K562 (cell line): ENCODE measurements around the gene ELOF1. TPM values are rescaled to one million over a fixed set of nuclear protein-coding genes. Genes with fewer than 3 reads are reported as not detected.

Source experiments
- DIDO1 ChIP-seq: fragments of 450-650 bp; IDR thresholded peaks from 2 replicates; pipeline ENCODE4 v1.6.1; 2016; ENCODE audit warnings: low read depth, missing biosample characterization, missing genetic modification characterization
- E2F1 ChIP-seq: sonication (generic); formaldehyde crosslinking; IDR thresholded peaks from 2 replicates; pipeline ENCODE4 v1.8.1; 2023; ENCODE audit warnings: mild to moderate bottlenecking, missing genetic modification reagents, moderate library complexity
- EHMT2 ChIP-seq: fragments of 450-650 bp; IDR thresholded peaks from 2 replicates; pipeline ENCODE4 v1.6.1; 2018; ENCODE audit warnings: antibody characterized with exemption
- FOXM1 ChIP-seq, 2 experiments: fragments of 450-650 bp in 1 of 2; sonication (generic) in 1 of 2; formaldehyde crosslinking in 1 of 2; IDR thresholded peaks; 2 replicates each; pipeline versions ENCODE4 v1.6.1 to v1.9.0; 2017 to 2022; ENCODE audit warnings: low read depth in 2 of 2, mild to moderate bottlenecking in 2 of 2, missing genetic modification reagents in 1 of 2, moderate library complexity in 1 of 2
- GABPA ChIP-seq: fragments of 200-800 bp; sonication (Bioruptor generic); conservative IDR thresholded peaks from 2 replicates; pipeline ENCODE4 v1.6.1; 2016; ENCODE audit warnings: low read depth, missing genetic modification characterization, missing compliant biosample characterization
- GATA2 ChIP-seq: sonication (generic); formaldehyde crosslinking; IDR thresholded peaks from 2 replicates; pipeline ENCODE4 v1.4.0; 2020; ENCODE audit warnings: mild to moderate bottlenecking, missing genetic modification reagents
- HMGN3 ChIP-seq: IDR thresholded peaks from 2 replicates; pipeline ENCODE4 v1.6.1; 2011; ENCODE audit warnings: borderline replicate concordance, low read depth, mild to moderate bottlenecking, mixed read lengths, low read length; ENCODE audit not compliant: insufficient read length; ENCODE audit errors: extremely low read depth
- HNRNPL ChIP-seq: fragments of 200-400 bp; formaldehyde crosslinking; IDR thresholded peaks from 2 replicates; pipeline ENCODE4 v1.6.1; 2017; ENCODE audit warnings: low read depth, mild to moderate bottlenecking, low read length
- MEIS2 ChIP-seq: fragments of 450-650 bp; IDR thresholded peaks from 2 replicates; pipeline ENCODE4 v1.6.1; 2014; ENCODE audit warnings: mild to moderate bottlenecking; ENCODE audit not compliant: partially characterized antibody
- NFYB ChIP-seq: IDR thresholded peaks from 2 replicates; pipeline ENCODE4 v1.6.1; 2011; ENCODE audit warnings: mild to moderate bottlenecking, moderate library complexity; ENCODE audit not compliant: insufficient read length; ENCODE audit errors: extremely low read depth
- SIN3B ChIP-seq: fragments of 450-650 bp; IDR thresholded peaks from 2 replicates; pipeline ENCODE4 v1.6.1; 2017; ENCODE audit warnings: low read depth, mild to moderate bottlenecking, moderate library complexity
- SMARCB1 ChIP-seq: IDR thresholded peaks from 2 replicates; pipeline ENCODE4 v1.6.1; 2011; ENCODE audit warnings: improper control_type of control experiment, low read depth; ENCODE audit not compliant: insufficient read length
- SMARCE1 ChIP-seq: fragments of 450-650 bp; IDR thresholded peaks from 2 replicates; pipeline ENCODE4 v1.7.1; 2016; ENCODE audit warnings: mild to moderate bottlenecking
- TBP ChIP-seq: optimal IDR thresholded peaks from 2 replicates; pipeline ENCODE3; 2011; ENCODE audit warnings: low read depth, low read length, improper control_type of control experiment
- ZFP1 ChIP-seq: fragments of 450-650 bp; formaldehyde crosslinking; IDR thresholded peaks from 2 replicates; pipeline ENCODE4 v1.4.0; 2020; ENCODE audit warnings: mild to moderate bottlenecking, mixed read lengths
- ZNF274 ChIP-seq: IDR thresholded peaks from 2 replicates; pipeline ENCODE4 v1.6.1; 2011; ENCODE audit warnings: low read depth, mild to moderate bottlenecking, low read length, moderate library complexity, borderline replicate concordance
- polyA plus RNA-seq, 8 experiments: library from polyadenylated mRNA; depleted of rRNA in 4 of 8; stranded (reverse) in 5 of 8; unstranded in 3 of 8; fragments of >200 nt; fragmentation: Nextera tagmentation in 2 of 8; fragmentation: Illumina TruSeq in 1 of 8; extraction: Ambion mirVana in 2 of 8; extraction: Trizol in 1 of 8; gene quantifications; 2 replicates each; pipeline versions ENCODE4 v1.2.1 to v1.2.3, GENCODE V29; 2011 to 2014; ENCODE audit warnings: inconsistent platforms in 1 of 8, missing spikeins in 1 of 8
- total RNA-seq, 7 experiments: library from RNA; depleted of rRNA in 6 of 7; stranded (reverse); fragments of >200 nt in 6 of 7; fragmentation: Illumina TruSeq in 2 of 7; extraction: Trizol in 2 of 7; gene quantifications; 2 replicates each; pipeline versions ENCODE4 v1.2.1 to v1.2.3, GENCODE V29; 2011 to 2021; ENCODE audit warnings: low replicate concordance in 1 of 7
- TF ChIP-seq, protein P1 (sequence below): sonication (generic); formaldehyde crosslinking; IDR thresholded peaks from 2 replicates; pipeline ENCODE4 v1.8.0; 2022; ENCODE audit warnings: mild to moderate bottlenecking, missing genetic modification reagents
- TF ChIP-seq, protein P2 (sequence below), 2 experiments: fragments of 200-800 bp in 1 of 2; sonication (Bioruptor generic) in 1 of 2; sonication (generic) in 1 of 2; formaldehyde crosslinking in 1 of 2; IDR thresholded peaks in 1 of 2; conservative IDR thresholded peaks in 1 of 2; 2 replicates each; pipeline versions ENCODE4 v1.5.0 to v1.6.1; 2016 to 2020; ENCODE audit warnings: missing compliant biosample characterization in 1 of 2, missing genetic modification characterization in 1 of 2, missing genetic modification reagents in 1 of 2
- TF ChIP-seq, protein P3 (sequence below): sonication (generic); formaldehyde crosslinking; IDR thresholded peaks from 2 replicates; pipeline ENCODE4 v1.8.0; 2022; ENCODE audit warnings: mild to moderate bottlenecking, missing genetic modification reagents

ELOF1 gene
- total and polyA plus RNA-seq, 9 of the 15 experiments (the other 6 are each of a cell fraction or from before 2014, with no cell fraction given), result 16.7 to 147 (median 74.2) TPM

DNA sequence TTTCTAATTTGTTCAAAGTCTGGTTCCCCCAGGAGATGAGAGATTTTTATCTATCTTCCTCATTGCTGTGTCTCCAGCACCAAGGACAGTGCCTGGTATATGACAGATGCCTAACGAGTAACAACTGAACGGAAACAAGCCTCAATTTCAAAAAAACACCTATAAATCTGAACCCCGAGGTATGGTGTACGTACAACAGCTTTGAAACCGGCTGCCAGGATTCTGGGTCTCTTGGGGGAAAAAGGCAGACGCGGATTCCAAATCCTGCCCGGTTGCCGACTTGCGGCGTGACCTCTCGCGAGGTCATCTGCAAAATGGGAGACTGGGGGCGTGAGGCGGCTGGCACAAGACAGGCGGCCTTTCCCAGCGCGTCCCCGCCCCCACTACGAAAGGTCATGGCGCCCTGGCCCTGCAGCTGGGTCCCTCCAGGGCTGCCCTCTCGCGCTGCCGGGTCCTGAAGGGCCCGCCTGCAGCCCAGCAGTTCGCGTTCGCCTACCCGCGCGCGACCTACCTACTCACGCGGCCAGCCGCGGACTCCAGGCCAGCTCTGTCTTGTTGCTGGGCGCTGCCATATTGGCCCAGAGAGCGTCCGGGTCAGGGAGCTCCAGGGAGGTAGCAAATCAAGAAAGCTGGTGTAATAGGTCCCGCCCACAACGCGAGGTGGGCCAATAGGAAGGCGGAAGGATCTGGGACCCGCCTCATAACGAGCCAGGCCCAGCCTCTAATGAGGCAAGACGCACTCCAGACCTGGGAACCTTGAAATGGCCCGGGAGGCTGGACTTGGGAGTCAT, 30.3 kb downstream of the ELOF1 start, which contains the start of gene ECSIT (continued):
- TF ChIP-seq E2F1 (CRISPR knock-in tag) (no peak; the same call in 1 of the 2 replicates), HNRNPL (peak; percentile 87; the same call in 1 of the 2 replicates), ZFP1 (CRISPR knock-in tag) (no peak), EHMT2 (peak; percentile 97), MEIS2 (peak; percentile 27), NFYB (peak; percentile 64), SMARCE1 (0 out of 2 replicates have a peak, but pooled peaks have one; percentile 38), TBP (peak; percentile 76), SMARCB1 (peak; percentile 67), GABPA (tag) (peak; percentile 98), SIN3B (peak; percentile 97), FOXM1 (IDR thresholded peaks at IDR 0.05; ENCODE audit: low read depth) (peak; percentile 32; the same call in 1 of the 2 replicates), FOXM1 (CRISPR knock-in tag; IDR thresholded peaks at IDR 0.05; ENCODE audit: low read depth) (no peak), ZNF274 (no peak), DIDO1 (tag) (peak; percentile 80), HMGN3 (peak; percentile 79), GATA2 (CRISPR knock-in tag) (peak; percentile 73)
- TF ChIP-seq, protein P1, sequence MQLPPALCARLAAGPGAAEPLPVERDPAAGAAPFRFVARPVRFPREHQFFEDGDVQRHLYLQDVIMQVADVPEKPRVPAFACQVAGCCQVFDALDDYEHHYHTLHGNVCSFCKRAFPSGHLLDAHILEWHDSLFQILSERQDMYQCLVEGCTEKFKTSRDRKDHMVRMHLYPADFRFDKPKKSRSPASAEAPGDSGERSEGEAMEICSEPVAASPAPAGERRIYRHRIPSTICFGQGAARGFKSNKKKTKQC (CRISPR knock-in tag), result peak; percentile 76
- TF ChIP-seq, protein P2, sequence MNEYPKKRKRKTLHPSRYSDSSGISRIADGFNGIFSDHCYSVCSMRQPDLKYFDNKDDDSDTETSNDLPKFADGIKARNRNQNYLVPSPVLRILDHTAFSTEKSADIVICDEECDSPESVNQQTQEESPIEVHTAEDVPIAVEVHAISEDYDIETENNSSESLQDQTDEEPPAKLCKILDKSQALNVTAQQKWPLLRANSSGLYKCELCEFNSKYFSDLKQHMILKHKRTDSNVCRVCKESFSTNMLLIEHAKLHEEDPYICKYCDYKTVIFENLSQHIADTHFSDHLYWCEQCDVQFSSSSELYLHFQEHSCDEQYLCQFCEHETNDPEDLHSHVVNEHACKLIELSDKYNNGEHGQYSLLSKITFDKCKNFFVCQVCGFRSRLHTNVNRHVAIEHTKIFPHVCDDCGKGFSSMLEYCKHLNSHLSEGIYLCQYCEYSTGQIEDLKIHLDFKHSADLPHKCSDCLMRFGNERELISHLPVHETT (CRISPR knock-in tag; conservative IDR thresholded peaks at IDR 0.05 in 1 of 2, IDR thresholded peaks at IDR 0.05 in 1 of 2), result peak in 1 of 2 experiments; percentile 88; a peak in 2 of 4 replicates
- TF ChIP-seq, protein P3, sequence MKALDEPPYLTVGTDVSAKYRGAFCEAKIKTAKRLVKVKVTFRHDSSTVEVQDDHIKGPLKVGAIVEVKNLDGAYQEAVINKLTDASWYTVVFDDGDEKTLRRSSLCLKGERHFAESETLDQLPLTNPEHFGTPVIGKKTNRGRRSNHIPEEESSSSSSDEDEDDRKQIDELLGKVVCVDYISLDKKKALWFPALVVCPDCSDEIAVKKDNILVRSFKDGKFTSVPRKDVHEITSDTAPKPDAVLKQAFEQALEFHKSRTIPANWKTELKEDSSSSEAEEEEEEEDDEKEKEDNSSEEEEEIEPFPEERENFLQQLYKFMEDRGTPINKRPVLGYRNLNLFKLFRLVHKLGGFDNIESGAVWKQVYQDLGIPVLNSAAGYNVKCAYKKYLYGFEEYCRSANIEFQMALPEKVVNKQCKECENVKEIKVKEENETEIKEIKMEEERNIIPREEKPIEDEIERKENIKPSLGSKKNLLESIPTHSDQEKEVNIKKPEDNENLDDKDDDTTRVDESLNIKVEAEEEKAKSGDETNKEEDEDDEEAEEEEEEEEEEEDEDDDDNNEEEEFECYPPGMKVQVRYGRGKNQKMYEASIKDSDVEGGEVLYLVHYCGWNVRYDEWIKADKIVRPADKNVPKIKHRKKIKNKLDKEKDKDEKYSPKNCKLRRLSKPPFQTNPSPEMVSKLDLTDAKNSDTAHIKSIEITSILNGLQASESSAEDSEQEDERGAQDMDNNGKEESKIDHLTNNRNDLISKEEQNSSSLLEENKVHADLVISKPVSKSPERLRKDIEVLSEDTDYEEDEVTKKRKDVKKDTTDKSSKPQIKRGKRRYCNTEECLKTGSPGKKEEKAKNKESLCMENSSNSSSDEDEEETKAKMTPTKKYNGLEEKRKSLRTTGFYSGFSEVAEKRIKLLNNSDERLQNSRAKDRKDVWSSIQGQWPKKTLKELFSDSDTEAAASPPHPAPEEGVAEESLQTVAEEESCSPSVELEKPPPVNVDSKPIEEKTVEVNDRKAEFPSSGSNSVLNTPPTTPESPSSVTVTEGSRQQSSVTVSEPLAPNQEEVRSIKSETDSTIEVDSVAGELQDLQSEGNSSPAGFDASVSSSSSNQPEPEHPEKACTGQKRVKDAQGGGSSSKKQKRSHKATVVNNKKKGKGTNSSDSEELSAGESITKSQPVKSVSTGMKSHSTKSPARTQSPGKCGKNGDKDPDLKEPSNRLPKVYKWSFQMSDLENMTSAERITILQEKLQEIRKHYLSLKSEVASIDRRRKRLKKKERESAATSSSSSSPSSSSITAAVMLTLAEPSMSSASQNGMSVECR (CRISPR knock-in tag), result peak; percentile 99
